HFF-Myc (cell line): ENCODE data around the gene FILIP1L.

ENCODE experiments used
- DNase-seq: peaks from one replicate; pipeline ENCODE4 v3.0.0-alpha.2; 2011; ENCODE audit warnings: low read depth; ENCODE audit errors: extremely low read depth
- H3K4me3 ChIP-seq: replicated peaks from 2 replicates; pipeline ENCODE4 v1.5.1; 2011; ENCODE audit warnings: low read depth, mild to moderate bottlenecking, control low read depth, low read length
- CTCF ChIP-seq: IDR thresholded peaks from 2 replicates; pipeline ENCODE4 v1.5.1; 2012; ENCODE audit warnings: mild to moderate bottlenecking, low read depth, low read length, control low read depth; ENCODE audit errors: missing control alignments

Gene FILIP1L

GRCh38 chr3:100019719-100020118 is 94.6 kb downstream of the FILIP1L start:
- no peak for TF ChIP-seq CTCF
- no peak for DNase-seq
- no peak overlapping the region for H3K4me3 ChIP-seq

- no peak overlapping the region for H3K4me3 ChIP-seq
- no peak for TF ChIP-seq CTCF
- DNase-seq: no peak
Observed at GRCh38 chr3:100018806-100019205, 95.5 kb downstream of the FILIP1L start.

- TF ChIP-seq CTCF: no peak
- DNase-seq: no peak
- no peak overlapping the region for H3K4me3 ChIP-seq
Observed at GRCh38 chr3:100010087-100010417, 104.2 kb downstream of the FILIP1L start.

GRCh38 chr3:100009276-100010086 is 104.8 kb downstream of the FILIP1L start:
- no peak for TF ChIP-seq CTCF
- H3K4me3 ChIP-seq: no peak overlapping the region

GRCh38 chr3:100008081-100008698 is 106.1 kb downstream of the FILIP1L start:
- DNase-seq: no peak
- no peak for TF ChIP-seq CTCF
- no peak overlapping the region for H3K4me3 ChIP-seq

More at GRCh38 chr3:100009276-100010086, 104.8 kb downstream of the FILIP1L start:
- DNase-seq: no peak

GRCh38 chr3:100007313-100007712 is 107.0 kb downstream of the FILIP1L start:
- DNase-seq: no peak
- no peak for TF ChIP-seq CTCF
- no peak overlapping the region for H3K4me3 ChIP-seq
